ENCODE results near the gene GATA1. TPM values are rescaled to one million over a fixed set of nuclear protein-coding genes. Genes with fewer than 3 reads are reported as not detected.

GATA1 gene
- total RNA-seq, 1 donor: not detected

DNA sequence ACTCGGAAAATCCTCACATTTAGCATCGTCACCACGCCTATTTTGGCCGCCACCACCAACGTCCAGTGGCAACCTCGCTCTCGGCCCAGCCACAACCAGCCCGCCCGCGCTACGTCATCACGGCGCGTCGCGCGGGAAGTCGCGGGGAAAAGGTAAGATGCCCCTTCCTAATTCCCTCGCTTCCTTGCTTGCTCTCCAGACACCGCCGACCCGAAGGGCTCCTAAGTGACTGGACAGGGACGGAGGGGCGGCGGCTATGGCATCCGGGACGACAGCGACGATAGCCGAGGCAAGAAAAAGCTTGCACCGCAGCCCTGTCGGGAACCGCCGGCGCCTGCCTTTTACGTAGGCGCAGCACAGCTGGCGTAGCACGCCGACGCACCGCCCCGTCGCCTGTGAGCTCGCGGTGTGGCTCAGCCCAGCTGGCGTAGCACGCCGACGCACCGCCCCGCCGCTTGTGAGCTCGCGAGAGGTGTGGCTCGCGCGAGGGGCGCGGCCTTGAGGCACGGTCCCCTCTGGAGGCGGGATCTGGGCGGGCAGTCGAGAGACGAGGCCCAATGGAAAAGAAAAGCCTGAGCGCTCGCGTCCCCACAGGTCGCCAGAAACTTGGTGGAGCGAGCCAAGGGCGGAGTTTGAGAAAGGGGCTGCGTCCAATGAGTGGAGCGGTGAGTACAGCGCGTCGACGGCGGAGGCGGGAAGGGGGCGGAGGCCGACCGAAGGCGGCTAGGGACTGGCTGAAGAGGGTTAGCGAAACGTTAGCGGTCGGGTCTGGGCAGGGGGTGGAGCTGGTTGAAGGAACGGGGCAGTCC, 15.1 kb downstream of the GATA1 start, which contains the start of gene HDAC6:
HDAC6 (plus strand) TSS at position 788 of the 809 bp plus-strand sequence. CDS start 626 bp downstream, outside the sequence.
- Histone ChIP-seq H4K20me1 (ENCODE audit: insufficient read depth, low read length) (no peaks in the 10 kb centered on the region), H3K9me3 (ENCODE audit: low read depth, low read length) (no peaks in the 10 kb centered on the region), H3K4me3 (ENCODE audit: insufficient read depth, low read length) (peak within 1 kb of the TSS; percentile 84), H2AFZ (ENCODE audit: low read length) (peak within 1 kb of the TSS; percentile 96), H3K79me2 (ENCODE audit: insufficient read depth, low read length) (no peaks in the 10 kb centered on the region), H3K36me3 (ENCODE audit: insufficient read depth, low read length) (peaks cover 6% of the 10 kb centered on the region), H3K27me3 (ENCODE audit: insufficient read depth, low read length) (no peaks in the 10 kb centered on the region), H3K4me2 (ENCODE audit: insufficient read depth, low read length) (peak within 1 kb of the TSS; percentile 82), H3K27ac (ENCODE audit: low read depth, low read length) (peak within 1 kb of the TSS; percentile 92), H3K4me1 (ENCODE audit: insufficient read depth, low read length) (peaks cover 3% of the 10 kb centered on the region)
- TF ChIP-seq, protein P1, sequence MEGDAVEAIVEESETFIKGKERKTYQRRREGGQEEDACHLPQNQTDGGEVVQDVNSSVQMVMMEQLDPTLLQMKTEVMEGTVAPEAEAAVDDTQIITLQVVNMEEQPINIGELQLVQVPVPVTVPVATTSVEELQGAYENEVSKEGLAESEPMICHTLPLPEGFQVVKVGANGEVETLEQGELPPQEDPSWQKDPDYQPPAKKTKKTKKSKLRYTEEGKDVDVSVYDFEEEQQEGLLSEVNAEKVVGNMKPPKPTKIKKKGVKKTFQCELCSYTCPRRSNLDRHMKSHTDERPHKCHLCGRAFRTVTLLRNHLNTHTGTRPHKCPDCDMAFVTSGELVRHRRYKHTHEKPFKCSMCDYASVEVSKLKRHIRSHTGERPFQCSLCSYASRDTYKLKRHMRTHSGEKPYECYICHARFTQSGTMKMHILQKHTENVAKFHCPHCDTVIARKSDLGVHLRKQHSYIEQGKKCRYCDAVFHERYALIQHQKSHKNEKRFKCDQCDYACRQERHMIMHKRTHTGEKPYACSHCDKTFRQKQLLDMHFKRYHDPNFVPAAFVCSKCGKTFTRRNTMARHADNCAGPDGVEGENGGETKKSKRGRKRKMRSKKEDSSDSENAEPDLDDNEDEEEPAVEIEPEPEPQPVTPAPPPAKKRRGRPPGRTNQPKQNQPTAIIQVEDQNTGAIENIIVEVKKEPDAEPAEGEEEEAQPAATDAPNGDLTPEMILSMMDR (IDR thresholded peaks at IDR 0.05; ENCODE audit: extremely low read depth, low read depth, low read length): no peak
- DNase-seq (ENCODE audit: insufficient read length, low spot score, missing footprints): peak; percentile 96

DNA sequence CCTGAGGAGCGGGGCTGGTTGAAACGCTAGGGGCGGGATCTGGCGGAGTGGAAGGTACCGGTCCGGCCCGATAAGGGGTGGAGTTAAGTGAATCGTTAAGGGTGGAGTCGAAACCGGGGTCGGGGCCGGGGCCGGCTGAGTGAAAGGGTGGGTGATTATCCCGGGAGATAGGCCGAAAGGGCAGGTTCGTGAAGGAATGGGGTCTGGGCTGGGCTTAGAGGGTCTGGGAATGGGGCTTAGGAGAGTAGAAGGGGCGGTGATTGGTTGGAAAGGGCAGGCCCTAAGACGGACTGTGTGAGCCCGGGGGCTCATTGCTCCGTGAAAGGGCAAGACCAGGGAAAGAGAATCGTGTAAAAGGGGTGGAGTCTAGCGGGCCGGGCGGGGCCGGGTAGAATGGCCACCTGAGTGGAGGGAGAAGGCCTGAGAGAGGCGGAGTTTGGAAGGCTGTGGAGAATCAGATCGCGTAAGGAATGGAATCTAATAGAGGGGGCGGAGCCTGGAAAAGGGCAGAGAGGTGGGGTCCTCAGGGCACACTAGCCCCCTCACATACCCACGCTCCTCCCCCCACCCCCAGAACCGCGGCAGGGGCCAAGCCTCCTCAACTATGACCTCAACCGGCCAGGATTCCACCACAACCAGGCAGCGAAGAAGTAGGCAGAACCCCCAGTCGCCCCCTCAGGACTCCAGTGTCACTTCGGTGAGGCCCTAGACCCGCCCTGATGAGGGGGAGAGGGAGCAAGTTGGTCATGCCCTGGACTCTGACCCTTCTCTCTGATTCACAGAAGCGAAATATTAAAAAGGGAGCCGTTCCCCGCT, 15.9 kb downstream of the GATA1 start:
- H4K20me1 ChIP-seq (ENCODE audit: insufficient read depth, low read length): no peaks in the 10 kb centered on the region
- H3K9me3 ChIP-seq (ENCODE audit: low read depth, low read length): no peaks in the 10 kb centered on the region
- peak; percentile 90 for DNase-seq (ENCODE audit: insufficient read length, low spot score, missing footprints)
- TF ChIP-seq, protein P1 (IDR thresholded peaks at IDR 0.05; ENCODE audit: extremely low read depth, low read depth, low read length): no peak
- peak overlapping the region; percentile 83 for H2AFZ ChIP-seq (ENCODE audit: low read length)
- H3K79me2 ChIP-seq (ENCODE audit: insufficient read depth, low read length): no peaks in the 10 kb centered on the region
- peak overlapping the region; percentile 92 for H3K27ac ChIP-seq (ENCODE audit: low read depth, low read length)
- H3K4me3 ChIP-seq (ENCODE audit: insufficient read depth, low read length): peak overlapping the region; percentile 84
- peaks cover 3% of the 10 kb centered on the region for H3K4me1 ChIP-seq (ENCODE audit: insufficient read depth, low read length)
- no peaks in the 10 kb centered on the region for H3K27me3 ChIP-seq (ENCODE audit: insufficient read depth, low read length)
- H3K4me2 ChIP-seq (ENCODE audit: insufficient read depth, low read length): peak overlapping the region; percentile 82
- peaks cover 6% of the 10 kb centered on the region for H3K36me3 ChIP-seq (ENCODE audit: insufficient read depth, low read length)

DNA sequence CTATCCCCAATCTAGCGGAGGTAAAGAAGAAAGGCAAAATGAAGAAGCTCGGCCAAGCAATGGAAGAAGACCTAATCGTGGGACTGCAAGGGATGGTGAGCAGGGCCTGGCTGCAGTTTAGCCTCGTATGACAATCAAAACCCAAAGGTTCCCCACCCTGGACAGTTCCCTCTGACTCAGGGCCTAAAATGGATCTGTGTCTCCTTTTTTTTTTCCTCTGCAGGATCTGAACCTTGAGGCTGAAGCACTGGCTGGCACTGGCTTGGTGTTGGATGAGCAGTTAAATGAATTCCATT, 16.5 kb downstream of the GATA1 start:
- H3K79me2 ChIP-seq (ENCODE audit: insufficient read depth, low read length): no peaks in the 10 kb centered on the region
- DNase-seq (ENCODE audit: insufficient read length, low spot score, missing footprints): peak; percentile 60
- peaks cover 6% of the 10 kb centered on the region for H3K36me3 ChIP-seq (ENCODE audit: insufficient read depth, low read length)
- peak overlapping the region; percentile 92 for H3K27ac ChIP-seq (ENCODE audit: low read depth, low read length)
- TF ChIP-seq, protein P1 (IDR thresholded peaks at IDR 0.05; ENCODE audit: extremely low read depth, low read depth, low read length): no peak
- H3K4me1 ChIP-seq (ENCODE audit: insufficient read depth, low read length): peaks cover 3% of the 10 kb centered on the region
- H4K20me1 ChIP-seq (ENCODE audit: insufficient read depth, low read length): no peaks in the 10 kb centered on the region
- no peaks in the 10 kb centered on the region for H3K27me3 ChIP-seq (ENCODE audit: insufficient read depth, low read length)
- H3K4me3 ChIP-seq (ENCODE audit: insufficient read depth, low read length): peak overlapping the region; percentile 84
- H3K4me2 ChIP-seq (ENCODE audit: insufficient read depth, low read length): peak overlapping the region; percentile 82
- no peaks in the 10 kb centered on the region for H3K9me3 ChIP-seq (ENCODE audit: low read depth, low read length)
- H2AFZ ChIP-seq (ENCODE audit: low read length): peak overlapping the region; percentile 83

DNA sequence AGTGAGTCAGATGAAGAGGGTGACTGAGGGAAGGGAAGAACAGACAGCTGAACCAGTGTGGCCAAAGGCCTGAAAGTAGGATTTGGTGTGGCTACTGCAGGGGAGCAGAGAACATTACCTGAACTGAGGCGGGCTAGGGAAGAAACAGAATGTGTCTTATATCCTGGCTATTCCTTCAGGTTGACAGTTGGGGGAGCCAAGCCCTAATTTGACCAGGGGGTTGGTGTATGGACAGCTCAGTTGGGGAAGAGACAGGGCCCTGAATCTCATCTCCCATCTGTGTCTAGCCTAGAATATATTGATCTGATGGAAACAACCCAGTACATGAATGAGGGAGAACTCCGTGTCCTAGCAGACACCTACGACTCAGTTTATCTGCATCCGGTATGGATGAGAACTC, 19.7 kb downstream of the GATA1 start:
- Histone ChIP-seq H4K20me1 (ENCODE audit: insufficient read depth, low read length) (no peaks in the 10 kb centered on the region), H3K4me2 (ENCODE audit: insufficient read depth, low read length) (no peak overlapping the region), H3K79me2 (ENCODE audit: insufficient read depth, low read length) (no peaks in the 10 kb centered on the region), H3K4me1 (ENCODE audit: insufficient read depth, low read length) (no peaks in the 10 kb centered on the region), H2AFZ (ENCODE audit: low read length) (no peak overlapping the region), H3K27me3 (ENCODE audit: insufficient read depth, low read length) (no peaks in the 10 kb centered on the region), H3K27ac (ENCODE audit: low read depth, low read length) (no peak overlapping the region), H3K36me3 (ENCODE audit: insufficient read depth, low read length) (peaks cover 6% of the 10 kb centered on the region), H3K4me3 (ENCODE audit: insufficient read depth, low read length) (no peak overlapping the region), H3K9me3 (ENCODE audit: low read depth, low read length) (no peaks in the 10 kb centered on the region)
- no peak for DNase-seq (ENCODE audit: insufficient read length, low spot score, missing footprints)
- TF ChIP-seq, protein P1 (IDR thresholded peaks at IDR 0.05; ENCODE audit: extremely low read depth, low read depth, low read length): no peak
